Fibroblast of peridontal ligament (primary cell): ENCODE measurements around the gene INPP4B.
A peak's percentile ranks its signal among the peaks of the same experiment; 100 is the strongest.

Source experiments
- DNase-seq: peaks from one replicate; pipeline ENCODE4 v3.0.0-alpha.2; 2010; ENCODE audit errors: extremely low read depth

INPP4B gene

DNA sequence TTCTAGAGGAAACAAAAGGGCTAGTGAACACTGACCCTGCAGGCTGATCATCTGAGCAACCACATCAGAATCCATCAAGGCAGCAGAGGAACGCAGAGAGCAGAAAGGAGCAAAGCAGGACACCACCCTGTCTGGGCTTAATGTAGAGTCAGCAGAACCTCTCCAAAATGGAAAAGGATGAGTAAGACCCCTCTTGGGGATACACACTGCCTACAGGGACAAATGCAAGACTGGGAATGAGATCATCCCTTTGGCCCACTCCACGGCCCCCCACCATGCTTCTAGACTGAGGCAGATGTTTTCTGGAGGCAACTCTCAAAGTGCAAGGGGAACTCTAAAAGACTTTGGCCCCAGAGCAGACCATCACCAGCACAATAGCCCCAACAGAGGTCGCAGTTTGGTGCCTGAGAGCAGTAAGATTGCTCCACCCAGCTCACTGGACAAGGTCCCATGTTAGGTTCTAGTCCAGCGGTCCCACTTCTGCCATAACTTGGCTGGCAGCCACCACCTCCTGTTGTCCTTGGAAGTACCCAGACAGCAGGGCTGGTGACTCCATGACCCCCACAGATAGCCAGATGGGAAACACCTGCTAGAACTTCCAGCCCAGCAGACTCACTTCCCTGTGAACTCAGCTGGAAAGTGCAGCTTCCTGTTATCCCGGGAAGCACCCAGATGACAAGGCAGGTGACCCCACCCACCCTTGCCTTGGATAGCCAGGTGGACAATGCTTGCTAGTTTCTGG lies 372.7 kb downstream of the INPP4B start:
- no peak for DNase-seq

DNA sequence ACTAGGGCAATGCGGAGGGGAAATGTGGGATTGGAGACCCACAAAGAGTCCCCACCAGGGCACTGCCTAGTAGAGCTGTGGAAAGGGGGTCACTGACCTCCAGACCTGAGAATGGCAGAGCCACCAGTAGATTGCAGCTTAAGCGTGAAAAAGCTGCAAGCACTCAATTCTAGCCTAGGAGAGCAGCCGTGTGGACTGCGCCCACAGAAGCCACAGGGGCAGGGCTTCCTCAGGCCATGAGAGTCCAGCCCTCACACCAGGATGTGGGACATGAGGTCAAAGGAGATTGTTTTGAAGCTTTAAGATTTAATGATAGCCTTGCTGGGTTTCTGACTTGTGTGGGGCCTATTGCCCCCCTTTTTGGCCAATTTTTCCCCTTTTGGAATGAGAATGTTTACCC lies 379.0 kb downstream of the INPP4B start:
- no peak for DNase-seq

DNA sequence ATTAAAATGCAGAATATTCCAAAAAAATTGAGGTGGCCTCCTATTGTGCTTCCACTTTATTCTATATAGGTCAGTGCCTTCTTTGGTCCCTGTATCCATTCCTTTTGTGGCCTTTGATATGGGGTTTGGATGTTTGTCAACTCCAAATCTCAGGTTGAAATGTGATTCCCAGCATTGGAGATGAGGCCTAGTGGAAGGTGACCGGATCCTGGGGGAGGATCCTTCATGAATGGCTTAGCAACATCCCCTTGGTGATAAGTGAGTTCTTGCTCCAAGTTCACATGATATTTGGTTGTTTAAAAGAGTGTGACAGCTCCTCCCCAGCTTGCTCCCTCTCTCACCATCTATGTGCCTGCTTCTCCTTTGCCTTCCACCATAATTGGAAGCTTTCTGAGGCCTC lies 380.6 kb downstream of the INPP4B start:
- no peak for DNase-seq

DNA sequence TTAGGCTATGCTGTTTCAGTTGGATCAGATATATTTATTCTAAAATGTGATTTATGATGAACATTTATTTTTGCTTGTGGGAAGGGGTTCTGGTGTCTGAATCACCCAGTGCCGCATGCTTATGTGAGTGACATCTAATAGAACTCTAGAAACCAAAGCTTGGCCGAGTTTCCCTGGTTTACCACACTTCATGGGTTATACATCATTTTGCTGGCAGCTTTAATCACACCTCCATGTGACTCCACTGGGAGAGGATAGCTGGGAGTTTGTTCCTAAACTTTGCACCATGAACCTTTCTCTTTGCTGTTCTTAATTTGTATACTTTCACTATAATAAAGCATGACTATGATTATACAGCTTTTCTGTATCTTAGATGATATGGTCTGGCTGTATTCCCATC lies 382.9 kb downstream of the INPP4B start:
- DNase-seq = peak; percentile 14

DNA sequence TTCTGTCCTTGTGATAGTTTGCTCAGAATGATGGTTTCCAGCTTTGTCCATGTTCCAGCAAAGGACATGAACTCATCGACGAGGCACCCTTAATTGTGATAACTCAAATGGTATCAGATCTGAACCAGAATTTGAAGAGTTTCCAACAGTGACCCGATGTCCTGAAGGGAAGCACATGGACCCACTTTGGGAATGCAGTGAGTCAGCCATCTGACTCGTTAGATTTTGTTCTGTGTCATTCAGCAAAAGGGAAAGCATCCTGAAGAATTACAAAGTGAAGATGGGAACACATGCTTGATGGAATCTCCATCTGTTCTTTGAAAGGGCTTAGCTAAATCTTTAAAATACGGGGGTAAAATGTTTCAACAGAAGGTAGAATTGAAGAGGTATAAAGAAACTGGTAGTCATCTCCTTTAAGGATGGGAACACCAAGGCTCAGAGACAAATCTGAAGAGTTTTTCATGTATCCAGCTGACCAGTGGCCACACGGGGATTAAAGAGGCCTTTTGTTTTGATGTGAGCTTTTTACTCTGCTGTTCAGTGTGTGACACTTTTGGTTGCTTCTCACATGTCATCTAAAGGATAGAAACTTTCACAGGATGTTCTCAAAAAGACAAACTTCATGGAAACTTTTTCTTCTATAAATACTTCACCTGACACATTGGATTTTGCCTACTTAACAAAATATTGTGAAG lies 393.8 kb downstream of the INPP4B start:
- peak; percentile 42 for DNase-seq

DNA sequence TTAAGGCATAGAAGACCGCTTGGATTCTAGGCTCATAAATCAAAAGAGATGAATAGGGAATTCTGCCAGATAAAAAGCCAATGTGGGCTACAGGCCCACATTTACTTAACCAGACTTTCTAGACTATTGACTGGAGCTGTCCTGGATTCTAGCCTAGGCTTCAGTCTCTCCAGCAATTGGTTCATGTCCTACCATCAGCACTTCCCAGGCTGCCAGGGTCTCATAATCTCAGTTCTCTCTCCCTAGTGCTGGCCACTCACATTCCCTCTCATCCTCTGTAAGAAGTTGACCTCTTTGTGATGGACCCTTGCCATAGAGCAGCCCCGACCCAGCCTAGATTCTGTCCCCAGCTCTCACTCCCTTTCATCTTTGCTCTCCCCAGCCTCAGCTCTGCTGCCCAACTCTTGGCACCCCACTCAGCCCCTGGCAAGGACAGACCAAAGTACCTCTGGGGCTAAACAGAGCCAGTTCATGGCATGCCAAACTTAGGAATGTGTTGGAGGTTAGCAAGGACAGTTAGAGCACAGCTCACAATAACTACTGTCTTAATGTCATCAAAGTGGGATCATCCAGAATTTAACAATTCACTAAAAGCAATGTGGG lies 396.2 kb downstream of the INPP4B start:
- DNase-seq = no peak

DNA sequence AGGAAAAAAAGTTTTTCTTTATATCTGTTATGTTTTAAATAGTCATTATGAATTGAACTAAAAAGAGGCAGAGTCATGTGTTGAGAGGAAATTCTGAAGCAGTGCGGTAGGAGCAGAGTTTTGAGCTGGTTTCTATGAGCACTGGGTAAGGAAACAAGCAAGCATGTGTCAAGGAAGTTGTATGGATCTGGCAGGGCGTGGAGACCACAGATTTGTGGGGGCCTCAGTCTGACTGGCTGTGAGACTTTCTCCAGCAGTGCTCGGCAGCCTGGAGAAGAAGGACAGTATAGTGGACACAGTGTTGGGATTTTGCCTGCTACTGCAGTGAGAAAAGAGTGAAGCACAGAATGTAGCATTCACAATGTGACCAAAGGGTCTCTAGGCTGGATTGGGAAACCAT lies 399.1 kb downstream of the INPP4B start:
- DNase-seq = no peak

GRCh38 chr4:142443469-142443868 lies 402.6 kb downstream of the INPP4B start:
- no peak for DNase-seq

GRCh38 chr4:142440093-142440492 lies 406.0 kb downstream of the INPP4B start:
- DNase-seq = no peak

DNA sequence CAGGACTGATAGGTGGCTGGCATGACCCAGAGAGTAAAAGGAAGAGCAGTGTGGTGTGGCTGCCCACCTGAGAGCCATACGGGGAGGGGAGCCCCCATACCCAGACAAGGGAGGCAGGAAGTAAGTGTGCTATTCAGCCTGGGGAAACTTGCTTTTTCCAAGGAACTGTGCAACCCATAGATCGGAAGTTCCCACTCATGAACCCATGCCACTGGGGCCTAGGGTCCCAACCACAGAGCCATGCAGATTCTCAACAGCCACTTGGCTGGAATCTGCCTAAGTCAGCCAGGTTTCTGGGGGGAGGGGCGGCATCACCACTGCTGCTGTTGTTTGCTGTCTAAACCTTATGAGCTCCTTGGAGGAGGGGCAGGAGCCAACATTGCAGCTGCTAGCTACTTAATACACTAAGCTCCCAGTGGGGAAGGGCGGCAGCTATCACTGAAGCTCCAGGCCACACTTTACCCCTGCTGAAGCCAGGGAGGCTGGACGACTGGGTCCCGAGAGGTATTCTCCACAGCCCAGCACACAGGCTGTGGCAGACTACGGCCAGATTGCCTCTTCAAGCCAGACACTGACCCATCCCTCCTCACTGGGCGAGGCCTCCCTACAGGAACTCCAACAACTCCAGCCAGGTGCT lies 410.4 kb downstream of the INPP4B start:
- DNase-seq = no peak

DNA sequence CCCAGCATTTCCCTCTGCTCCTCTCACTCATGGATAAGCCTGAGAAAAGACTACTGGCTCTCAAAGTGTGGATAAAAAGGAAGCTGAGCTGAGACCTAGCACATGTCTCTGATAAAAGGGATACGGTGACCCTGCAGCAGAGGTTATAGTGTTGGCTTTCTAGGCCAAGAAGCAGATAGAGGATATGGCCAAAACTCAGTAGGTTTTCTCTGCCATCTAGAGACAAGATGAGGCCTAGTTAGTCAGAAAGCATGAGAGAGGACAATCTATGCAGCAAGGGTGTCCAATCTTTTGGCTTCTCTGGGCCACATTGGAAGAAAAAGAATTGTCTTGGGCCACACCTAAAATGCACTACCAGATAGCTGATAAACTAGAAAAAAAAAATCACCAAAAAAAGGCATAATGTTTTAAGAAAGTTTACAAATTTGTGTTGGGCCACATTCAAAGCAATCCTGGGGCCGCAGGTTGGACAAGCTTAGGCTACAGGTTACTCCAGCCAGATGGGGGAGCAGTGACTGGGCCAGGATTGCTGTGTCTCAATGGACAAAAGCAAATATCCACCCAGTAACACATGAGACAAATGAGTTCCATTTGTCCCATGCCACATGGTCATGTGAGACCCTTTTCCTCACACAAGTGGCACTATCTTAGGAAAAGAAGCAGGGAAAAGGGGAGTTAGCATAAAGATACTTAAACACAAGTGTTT lies 411.4 kb downstream of the INPP4B start:
- DNase-seq = peak; percentile 8

DNA sequence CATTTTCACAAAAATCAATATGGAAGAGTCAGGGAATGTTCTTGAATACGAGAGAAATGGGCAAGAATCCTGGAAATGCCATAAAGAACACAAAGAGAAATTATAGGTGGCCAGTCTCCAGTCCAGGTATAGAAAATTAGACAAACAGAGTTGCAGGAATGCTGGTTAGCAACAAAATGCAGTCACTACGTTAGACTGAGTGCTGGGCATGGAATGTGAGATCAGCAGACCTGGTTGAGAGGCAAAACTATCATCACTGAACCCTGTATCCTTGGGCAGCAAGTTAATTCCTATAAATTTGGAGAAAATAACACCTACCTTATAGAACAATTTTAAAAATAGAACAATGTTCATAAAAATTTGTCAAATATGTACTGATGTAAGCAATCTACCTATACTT lies 417.4 kb downstream of the INPP4B start:
- DNase-seq = no peak

DNA sequence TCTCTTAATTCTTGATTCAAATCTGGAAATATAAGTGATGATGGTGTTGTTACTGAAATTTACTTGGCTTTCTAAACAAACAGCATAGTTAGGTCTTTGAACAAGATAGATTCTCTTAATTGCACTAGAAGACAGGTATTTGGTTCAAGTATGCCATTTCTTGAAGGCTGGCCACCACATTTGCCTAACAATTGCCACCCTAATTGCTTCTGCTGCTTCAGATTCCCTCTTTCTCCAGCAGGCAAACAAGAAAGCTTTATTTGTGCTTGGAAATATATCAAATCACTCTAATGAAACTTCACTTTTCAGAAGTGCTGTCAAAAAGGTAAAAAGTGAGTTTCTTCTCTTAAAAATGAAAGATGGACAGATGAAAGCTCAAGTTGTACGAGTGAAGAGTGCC lies 418.6 kb downstream of the INPP4B start:
- no peak for DNase-seq

DNA sequence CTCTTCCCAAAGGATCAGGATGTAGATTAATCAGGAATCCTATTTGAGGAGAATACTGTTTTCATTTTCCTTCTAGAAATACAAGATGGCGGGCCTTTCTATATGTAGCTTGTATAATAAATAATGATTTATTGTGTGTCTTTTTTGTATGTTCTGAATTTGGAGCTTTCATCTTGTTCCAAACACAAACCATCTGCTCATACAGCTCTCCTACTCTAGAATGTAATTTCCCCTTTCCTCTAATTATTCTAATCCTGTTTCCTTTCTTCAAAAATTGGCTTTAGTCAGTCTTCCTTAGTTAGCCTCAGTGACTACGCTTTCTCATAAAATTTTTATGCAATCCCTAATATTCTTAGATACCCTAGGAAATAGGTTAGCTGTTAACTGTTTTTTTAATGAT lies 422.2 kb downstream of the INPP4B start:
- no peak for DNase-seq

DNA sequence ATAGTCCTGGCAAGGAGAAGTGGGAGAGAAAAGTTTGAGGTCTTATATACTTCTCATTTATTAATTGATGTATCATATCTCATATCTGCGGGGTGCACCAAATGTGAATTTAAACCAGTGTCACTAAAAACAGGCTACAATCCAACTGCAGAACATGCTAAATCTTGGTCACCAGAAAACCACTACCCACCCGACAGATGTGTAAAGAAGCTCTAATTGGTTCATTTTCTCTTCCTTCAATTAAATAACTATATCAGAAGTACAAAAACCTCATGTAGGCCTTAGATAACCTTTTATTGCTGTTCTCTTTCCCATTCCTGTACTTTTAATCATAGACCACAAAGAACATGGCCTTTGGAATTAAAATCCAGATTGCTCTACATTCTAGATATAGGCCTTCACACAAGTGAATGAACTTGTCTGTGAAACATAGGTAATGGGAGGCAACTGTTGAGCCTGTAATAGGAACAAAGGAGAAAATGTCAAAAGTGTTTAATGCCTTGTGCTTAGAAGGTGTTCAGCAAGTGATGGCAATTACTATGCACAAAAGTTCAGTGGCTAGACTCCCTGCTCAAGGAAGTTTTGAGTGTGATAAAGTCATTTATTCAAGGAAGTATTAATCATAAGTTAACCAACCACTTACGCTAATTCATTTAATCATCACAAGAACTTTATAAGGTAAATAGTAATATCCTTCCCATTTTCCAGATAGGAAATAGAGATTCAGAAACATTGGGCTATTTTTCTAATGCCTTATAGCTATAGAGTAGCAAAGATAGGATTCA lies 425.6 kb downstream of the INPP4B start:
- DNase-seq = no peak

DNA sequence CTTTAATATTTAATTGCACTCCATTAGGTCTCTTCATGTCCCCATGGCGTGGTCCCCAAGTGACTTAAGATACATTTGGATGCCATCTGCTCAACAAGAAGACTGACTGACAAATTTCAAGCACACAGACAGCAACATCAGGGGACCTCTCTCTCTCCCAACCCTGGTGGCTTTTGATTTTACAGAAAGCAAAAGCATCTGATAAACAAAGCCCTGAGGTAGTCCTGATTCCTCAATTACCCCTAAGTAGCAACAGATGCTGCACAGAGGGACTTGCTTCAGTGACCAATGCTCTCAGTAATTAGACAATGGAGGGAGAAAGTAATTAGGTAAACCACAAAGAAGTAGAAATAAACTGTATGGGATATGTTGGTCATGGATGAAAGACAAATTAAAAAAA lies 426.4 kb downstream of the INPP4B start:
- no peak for DNase-seq

DNA sequence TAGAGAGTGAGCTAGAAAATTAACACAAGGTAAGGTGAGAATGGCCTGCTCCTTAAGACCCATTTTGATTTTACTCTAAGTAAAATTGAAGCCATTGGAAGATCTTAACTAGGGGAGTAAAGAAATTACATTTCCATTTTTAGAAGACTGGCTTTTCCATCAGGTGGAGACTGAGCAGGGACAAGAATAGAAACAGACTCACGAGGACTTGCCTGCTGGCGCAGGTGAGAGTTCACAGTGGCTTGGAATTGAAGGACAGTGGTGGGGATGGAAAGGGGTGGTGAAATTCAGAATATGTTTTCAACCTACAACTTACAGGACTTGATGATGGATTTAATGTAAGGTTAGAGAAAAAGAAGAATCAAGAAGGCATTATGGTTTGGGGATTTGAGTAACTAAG lies 427.4 kb downstream of the INPP4B start:
- no peak for DNase-seq

DNA sequence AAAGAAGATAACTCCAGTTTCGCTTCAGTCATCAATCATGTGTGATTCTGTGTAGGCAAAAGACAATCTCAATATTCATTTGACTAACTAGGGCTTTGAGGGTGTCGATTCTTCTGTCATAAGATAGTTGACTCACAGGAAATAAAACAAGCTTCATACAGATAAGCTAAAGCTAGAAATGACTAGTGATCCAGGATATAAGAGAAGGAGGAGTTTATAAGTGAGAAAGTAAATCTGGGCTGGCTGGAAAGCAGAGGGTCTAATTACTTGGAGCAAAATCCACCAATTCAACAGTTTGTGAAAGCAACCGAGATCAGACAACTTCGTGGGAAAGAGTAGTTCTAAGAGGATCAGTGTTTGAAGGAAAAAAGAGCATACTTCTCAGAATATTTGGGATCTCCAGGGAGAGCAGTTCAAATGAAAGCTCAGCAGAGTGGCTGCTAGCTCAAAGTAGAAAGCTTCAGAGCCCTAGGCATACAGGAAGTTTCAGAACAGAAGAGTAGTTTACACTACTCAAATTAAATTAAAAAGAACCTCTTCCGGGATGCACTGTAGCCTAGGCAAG lies 429.3 kb downstream of the INPP4B start:
- DNase-seq = peak; percentile 50

GRCh38 chr4:142416121-142416520 lies 430.0 kb downstream of the INPP4B start:
- DNase-seq = peak; percentile 73

GRCh38 chr4:142414366-142414990 lies 431.6 kb downstream of the INPP4B start:
- no peak for DNase-seq
